GM21381 (cell line): ENCODE results near the gene BCL10.
A peak's percentile ranks its signal among the peaks of the same experiment; 100 is the strongest.

Source experiments
- ATAC-seq: cut with Tn5 transposase; IDR thresholded peaks from one replicate; pipeline ENCODE4 v1.9.1; 2021; ENCODE audit warnings: mild to moderate bottlenecking, moderate library complexity; ENCODE audit not compliant: unreplicated experiment

BCL10 gene

DNA sequence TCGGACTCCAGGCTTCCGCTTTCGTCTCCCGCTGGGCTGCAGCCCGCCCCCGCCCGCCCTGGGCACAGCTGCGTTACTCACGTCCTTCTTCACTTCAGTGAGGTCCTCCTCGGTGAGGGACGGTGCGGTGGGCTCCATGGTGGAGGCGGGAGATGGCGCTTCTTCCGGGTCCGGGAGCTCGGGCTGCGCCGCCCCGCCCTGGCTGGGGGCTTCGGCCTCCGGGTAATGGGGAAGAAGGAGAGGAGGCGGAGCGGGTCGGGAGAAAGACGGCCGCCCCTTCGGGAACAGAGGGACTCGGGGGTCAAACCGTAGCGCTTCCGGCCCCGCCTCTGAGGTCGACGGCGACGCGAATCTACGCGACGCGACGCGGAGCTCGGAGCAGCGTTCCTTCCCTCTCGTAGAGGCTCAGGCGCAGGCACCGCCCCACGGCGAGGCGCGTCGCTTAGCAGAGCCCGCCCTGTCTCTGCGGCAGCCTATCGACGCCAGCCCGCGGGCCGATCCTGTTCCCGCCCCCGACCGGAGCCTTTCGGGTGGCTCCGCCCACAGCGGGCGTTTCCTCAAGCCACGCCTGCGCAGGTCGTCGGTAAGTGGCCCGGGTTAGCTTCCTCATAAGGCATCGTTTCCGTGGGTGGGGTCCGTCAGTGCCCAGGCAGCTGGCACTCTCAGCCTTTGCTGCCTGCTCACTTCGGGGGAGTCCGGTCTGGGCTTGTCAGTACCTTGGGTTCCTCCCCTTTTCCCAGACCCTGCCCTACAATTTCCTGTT lies at the start of gene BCL10:
BCL10 (minus strand) TSS at position 418 of the 763 bp plus-strand sequence; CDS start at position 138, 280 bp downstream.
- ATAC-seq, result peak; percentile 96

DNA sequence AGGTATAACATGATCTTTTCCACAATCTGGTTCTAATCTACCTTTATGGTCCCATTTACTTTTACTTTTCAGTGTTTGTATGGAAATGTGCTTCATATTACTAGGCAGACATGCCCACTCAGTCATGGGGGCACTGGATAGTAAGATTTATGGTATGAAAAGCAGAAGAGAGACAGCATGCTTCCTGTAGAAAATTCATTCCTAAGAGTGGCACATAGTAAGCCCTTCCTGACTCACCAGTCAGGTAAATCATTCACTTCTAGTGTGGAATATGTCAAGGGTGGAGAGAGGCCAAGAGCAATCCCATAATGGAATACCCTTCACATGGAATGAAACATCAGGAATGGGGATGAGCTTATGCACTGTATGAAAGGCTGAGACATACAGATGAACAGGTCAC lies 49.5 kb upstream of the BCL10 start:
- ATAC-seq, result no peak

DNA sequence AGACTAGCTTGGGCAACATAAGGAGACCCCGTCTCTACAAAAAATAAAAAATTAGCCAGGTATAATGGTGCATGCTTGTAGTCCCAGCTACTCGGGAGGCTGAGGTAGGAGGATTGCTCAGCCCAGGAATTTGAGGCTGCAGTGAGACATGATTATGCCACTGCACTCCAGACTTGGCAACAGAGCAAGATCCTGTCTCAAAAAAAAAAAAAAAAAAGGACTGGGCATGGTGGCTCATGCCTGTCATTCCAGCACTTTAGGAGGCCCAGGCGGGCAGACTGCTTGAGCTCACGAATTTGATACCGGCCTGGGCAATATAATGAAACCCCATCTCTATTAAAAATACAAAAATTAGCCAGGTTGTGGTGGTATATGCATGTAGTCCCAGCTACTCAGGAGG lies 47.3 kb upstream of the BCL10 start:
- ATAC-seq, result no peak

- no peak for ATAC-seq
Measured at GRCh38 chr1:85322655-85323054, 46.2 kb upstream of the BCL10 start.

DNA sequence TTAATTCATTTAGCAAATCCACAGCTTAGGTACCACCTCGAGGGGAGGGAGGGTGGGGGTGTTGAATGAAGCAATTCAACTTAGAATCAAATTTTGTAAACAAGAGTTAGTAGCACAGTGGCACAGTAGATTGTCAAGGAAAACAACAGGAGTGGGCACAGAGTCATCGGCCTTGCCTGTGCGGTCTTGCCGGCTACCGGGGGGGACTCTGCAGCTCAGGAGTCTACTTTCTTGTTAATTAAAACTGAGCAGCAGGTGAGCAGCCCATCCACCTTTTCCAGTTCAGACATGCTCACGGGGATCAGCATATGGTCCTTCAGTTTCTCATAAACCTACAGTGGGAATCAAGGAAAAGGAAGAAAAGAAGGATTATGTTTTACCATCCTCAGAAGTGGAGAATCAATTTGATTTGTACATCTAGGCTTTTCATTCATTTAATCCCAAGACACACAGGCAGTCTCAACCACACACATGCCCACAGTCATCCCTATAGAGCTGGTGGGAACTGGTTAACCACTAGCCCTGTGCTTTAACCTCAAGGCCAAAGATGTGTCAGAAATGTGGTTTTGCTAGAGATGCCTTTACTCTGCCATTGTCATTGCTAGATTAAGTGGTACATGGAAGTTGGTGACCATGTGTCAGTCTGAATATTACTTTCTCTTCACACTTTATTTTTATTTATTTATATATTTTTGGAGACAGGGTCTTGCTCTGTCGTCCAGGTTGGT lies 45.0 kb upstream of the BCL10 start:
- ATAC-seq, result peak; percentile 77

DNA sequence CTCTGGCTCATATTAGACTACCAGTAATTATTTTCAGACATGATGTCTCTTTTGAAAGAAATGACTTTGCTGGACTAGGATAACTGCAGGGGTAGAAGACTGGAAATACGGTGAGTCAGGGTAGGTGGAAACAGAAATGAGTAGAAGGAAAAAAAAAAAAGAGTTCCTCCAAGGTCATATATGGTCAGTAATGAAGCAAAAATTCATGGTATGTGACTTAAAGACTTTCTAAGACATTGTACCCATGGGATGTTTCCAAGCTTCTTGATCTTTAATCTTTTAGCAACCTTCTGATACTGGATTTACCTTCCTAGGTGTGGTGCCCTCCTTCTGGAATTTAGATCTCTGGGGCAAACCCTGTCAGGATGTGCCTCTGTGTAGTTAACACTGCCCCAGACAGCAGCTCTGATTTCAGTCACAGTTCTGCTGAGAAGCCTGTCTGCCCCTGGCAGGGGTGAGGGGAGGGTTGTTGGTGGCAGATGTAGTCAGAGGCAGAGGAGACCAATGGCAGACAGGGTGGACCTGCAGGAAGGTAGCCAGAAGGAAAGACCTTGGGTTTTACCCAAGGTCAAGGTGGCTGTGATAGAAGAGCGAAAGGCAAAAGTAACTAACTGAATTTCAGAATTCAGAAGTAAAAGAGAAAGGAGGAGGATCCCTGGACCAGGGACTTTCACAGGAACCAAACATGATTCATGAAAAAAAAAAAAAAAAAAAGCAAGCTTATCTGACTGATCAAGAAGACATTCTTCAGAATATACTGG lies 44.1 kb upstream of the BCL10 start:
- no peak for ATAC-seq

GRCh38 chr1:85319931-85320330 lies 43.5 kb upstream of the BCL10 start:
- no peak for ATAC-seq

DNA sequence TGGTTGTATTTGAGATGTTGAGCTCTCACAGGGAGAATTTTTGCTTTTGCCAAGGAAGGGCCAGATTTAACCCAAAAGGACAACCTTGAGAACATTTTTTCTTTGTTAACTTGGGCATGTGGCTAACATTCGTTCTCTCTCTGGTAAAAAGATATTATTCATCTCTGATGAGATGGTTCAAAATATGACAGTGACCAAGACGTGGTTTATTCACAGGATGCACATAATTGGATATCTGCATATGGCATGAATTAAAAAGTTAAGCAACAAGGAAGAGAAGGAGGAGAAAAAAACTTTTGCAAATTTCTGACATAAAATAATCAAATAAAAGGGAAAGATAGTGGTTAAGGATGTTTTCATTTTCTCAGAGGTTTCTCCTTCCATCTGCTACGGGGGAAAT lies 43.1 kb upstream of the BCL10 start:
- ATAC-seq, result no peak

- no peak for ATAC-seq
Measured at GRCh38 chr1:85318217-85318616, 41.8 kb upstream of the BCL10 start.

- no peak for ATAC-seq
Measured at GRCh38 chr1:85317560-85317959, 41.1 kb upstream of the BCL10 start.

- no peak for ATAC-seq
Measured at GRCh38 chr1:85316321-85316720, 39.9 kb upstream of the BCL10 start.

DNA sequence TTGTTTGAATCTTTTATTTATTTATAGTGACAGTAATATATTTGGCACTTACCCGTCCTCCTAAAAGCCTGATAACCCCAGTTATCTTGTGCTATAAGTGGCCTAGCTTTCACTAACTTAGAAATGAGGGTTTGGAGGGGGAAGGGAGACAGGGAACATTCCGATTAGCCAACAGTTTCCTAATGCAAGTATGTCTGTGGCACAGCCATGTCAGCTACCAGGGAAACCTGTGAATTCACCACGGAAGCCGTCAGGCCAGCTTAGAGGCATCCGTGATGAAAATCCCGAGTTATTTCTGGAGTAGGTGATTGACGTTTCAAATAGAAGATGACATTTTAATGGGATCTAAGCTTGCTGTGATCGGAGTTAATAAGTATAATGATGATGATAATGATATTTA lies 39.4 kb upstream of the BCL10 start:
- no peak for ATAC-seq

DNA sequence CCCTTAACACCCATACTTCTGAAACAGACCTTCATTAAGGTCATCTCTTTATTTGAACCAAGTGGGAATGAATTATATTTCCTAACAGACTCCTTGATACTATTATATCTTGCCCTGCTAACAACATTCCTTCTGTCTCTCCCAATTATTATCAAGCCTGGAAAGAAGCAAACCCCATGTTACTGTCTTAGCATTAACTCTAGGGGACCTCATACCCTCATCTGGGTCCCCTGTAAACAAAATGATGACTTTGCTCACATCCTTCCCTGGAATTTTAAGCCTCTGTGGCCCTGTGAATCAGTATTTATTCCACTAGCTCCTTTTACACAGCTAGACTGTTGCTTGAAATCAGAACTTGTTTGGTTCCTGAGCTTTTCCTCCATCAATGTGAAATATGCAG lies 38.3 kb upstream of the BCL10 start:
- ATAC-seq, result no peak

DNA sequence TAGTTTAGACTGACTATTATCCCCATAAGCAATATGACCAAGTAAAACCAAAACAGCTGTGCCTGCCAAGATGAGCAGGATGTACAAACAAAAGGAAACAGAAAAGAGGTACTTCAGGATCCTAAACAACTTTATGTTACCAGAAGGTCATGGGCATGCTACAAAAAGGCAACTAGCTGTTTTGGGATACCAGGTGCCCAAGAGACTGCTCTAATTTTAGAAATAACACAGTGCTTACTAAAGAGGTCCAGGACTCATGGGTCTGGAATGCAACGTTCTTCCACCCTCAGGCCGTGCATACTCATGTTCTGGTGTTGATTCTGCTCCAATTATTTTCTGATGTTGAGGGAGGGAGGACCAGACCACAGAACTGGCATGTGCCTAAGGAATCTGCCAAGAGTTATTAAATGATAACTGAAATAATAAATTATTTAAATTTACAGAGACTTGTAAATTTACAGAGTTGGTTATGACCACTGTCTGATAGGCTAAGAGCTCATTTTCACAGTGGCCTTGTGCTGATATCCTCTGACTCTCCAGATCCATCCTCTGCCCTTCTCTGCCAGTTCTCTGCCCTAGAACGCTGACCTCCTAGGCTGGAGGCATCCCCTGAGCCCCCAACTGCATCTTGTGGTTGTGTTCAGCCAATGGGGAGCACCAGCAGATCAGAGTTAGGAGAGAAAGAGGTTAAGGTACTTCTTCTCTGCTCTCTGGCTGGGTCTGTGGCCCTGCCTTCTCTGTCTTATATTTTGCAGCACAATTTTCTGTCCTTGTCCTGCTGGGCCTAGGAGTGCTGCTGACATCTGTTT lies 37.7 kb upstream of the BCL10 start:
- no peak for ATAC-seq

GRCh38 chr1:85311818-85312217 lies 35.4 kb upstream of the BCL10 start:
- ATAC-seq, result no peak

GRCh38 chr1:85308833-85309350 lies 32.5 kb upstream of the BCL10 start:
- ATAC-seq, result no peak

GRCh38 chr1:85307987-85308832 lies 31.8 kb upstream of the BCL10 start:
- ATAC-seq, result peak; percentile 88

GRCh38 chr1:85306236-85306635 lies 29.8 kb upstream of the BCL10 start:
- no peak for ATAC-seq

GRCh38 chr1:85303440-85304162 lies 27.2 kb upstream of the BCL10 start:
- ATAC-seq, result no peak
